DOHH2 (cell line): ENCODE results near the gene PLEKHG2.

Experiments
- H3F3A ChIP-seq: fragments of 200-600 bp; sonication (generic), shearing (Covaris generic); 2 replicates; pipeline ENCODE4 v1.6.0; 2016; ENCODE audit warnings: antibody characterized with exemption, mild to moderate bottlenecking; ENCODE audit not compliant: control insufficient read depth, insufficient read depth
- H3K27ac ChIP-seq: fragments of 200-600 bp; sonication (generic); 2 replicates; pipeline ENCODE4 v1.5.1; 2014; ENCODE audit warnings: low read depth, mild to moderate bottlenecking, low read length, moderate library complexity
- H3K27me3 ChIP-seq: fragments of 200-600 bp; sonication (generic); 2 replicates; pipeline ENCODE4 v1.6.1; 2014; ENCODE audit warnings: mild to moderate bottlenecking, low read length, mixed read lengths; ENCODE audit not compliant: control insufficient read depth
- H3K36me3 ChIP-seq: fragments of 200-600 bp; sonication (generic); 2 replicates; pipeline ENCODE4 v1.6.1; 2014; ENCODE audit warnings: mild to moderate bottlenecking, low read length, moderate library complexity, mixed read lengths; ENCODE audit not compliant: control insufficient read depth
- H3K4me1 ChIP-seq: fragments of 200-600 bp; sonication (generic); 2 replicates; pipeline ENCODE4 v1.6.1; 2014; ENCODE audit warnings: mild to moderate bottlenecking, low read length, mixed read lengths; ENCODE audit not compliant: control insufficient read depth
- H3K4me2 ChIP-seq: fragments of 200-600 bp; sonication (generic); 2 replicates; pipeline ENCODE4 v1.6.0; 2014; ENCODE audit warnings: mild to moderate bottlenecking, low read length, moderate library complexity
- H3K4me3 ChIP-seq: fragments of 200-600 bp; sonication (generic); 2 replicates; pipeline ENCODE4 v1.5.1; 2014; ENCODE audit warnings: mild to moderate bottlenecking, low read length, mixed read lengths
- H3K79me2 ChIP-seq: fragments of 200-600 bp; sonication (generic); 2 replicates; pipeline ENCODE4 v1.6.1; 2014; ENCODE audit warnings: mild to moderate bottlenecking, low read length, mixed read lengths; ENCODE audit not compliant: control insufficient read depth
- H3K9me2 ChIP-seq: fragments of 200-600 bp; sonication (generic); replicated peaks from 2 replicates; pipeline ENCODE4 v1.6.1; 2014; ENCODE audit warnings: mild to moderate bottlenecking, low read length, mixed read lengths; ENCODE audit not compliant: control insufficient read depth
- H3K9me3 ChIP-seq: fragments of 200-600 bp; sonication (generic); 2 replicates; pipeline ENCODE4 v1.6.1; 2014; ENCODE audit warnings: antibody characterized with exemption, low read length, mixed read lengths; ENCODE audit not compliant: control insufficient read depth, insufficient read depth
- H4K20me1 ChIP-seq: fragments of 200-600 bp; sonication (generic); 2 replicates; pipeline ENCODE4 v1.6.0; 2014; ENCODE audit warnings: low read depth, mild to moderate bottlenecking, antibody characterized with exemption, low read length, moderate library complexity; ENCODE audit not compliant: control insufficient read depth, insufficient read depth
- CTCF ChIP-seq: fragments of 200-600 bp; sonication (generic); IDR thresholded peaks from one replicate; pipeline ENCODE4 v1.5.1; 2014; ENCODE audit warnings: antibody characterized with exemption, mild to moderate bottlenecking, low read depth, low read length; ENCODE audit not compliant: poor library complexity, severe bottlenecking
- EZH2phosphoT487 ChIP-seq: fragments of 200-600 bp; sonication (generic); IDR thresholded peaks from 2 replicates; pipeline ENCODE4 v1.6.1; 2017; ENCODE audit warnings: borderline replicate concordance, mild to moderate bottlenecking, antibody characterized with exemption, low read length, moderate library complexity, mixed read lengths

PLEKHG2 gene

GRCh38 chr19:39411081-39411831 lies 1.2 kb upstream of the PLEKHG2 start:
- peak overlapping the region; percentile 97 for H3K4me2 ChIP-seq
- H3K9me3 ChIP-seq: no peaks in the 10 kb centered on the region
- TF ChIP-seq CTCF: no peak
- TF ChIP-seq EZH2phosphoT487: no peak
- peaks cover 57% of the 10 kb centered on the region for H3K79me2 ChIP-seq
- no peaks in the 10 kb centered on the region for H3K27me3 ChIP-seq
- peaks cover 38% of the 10 kb centered on the region for H3K36me3 ChIP-seq
- H3F3A ChIP-seq: peaks cover 32% of the 10 kb centered on the region
- H3K4me3 ChIP-seq: peak overlapping the region; percentile 99
- H4K20me1 ChIP-seq: peaks cover 11% of the 10 kb centered on the region
- H3K27ac ChIP-seq: peak overlapping the region; percentile 97
- H3K9me2 ChIP-seq: no peaks in the 10 kb centered on the region
- H3K4me1 ChIP-seq: peaks cover 43% of the 10 kb centered on the region

GRCh38 chr19:39411832-39412099 lies 703 bp upstream of the PLEKHG2 start:
- Histone ChIP-seq H3K9me2 (no peaks in the 10 kb centered on the region), H3K27me3 (no peaks in the 10 kb centered on the region), H3K9me3 (no peaks in the 10 kb centered on the region), H3K27ac (peak overlapping the region; percentile 97), H3K36me3 (peaks cover 37% of the 10 kb centered on the region), H3F3A (peaks cover 32% of the 10 kb centered on the region), H3K79me2 (peaks cover 55% of the 10 kb centered on the region), H3K4me2 (peak overlapping the region; percentile 97), H4K20me1 (peaks cover 11% of the 10 kb centered on the region), H3K4me1 (peaks cover 42% of the 10 kb centered on the region), H3K4me3 (peak overlapping the region; percentile 99)
- TF ChIP-seq CTCF (peak; percentile 96), EZH2phosphoT487 (no peak)

GRCh38 chr19:39412867-39413271 lies 400 bp downstream of the PLEKHG2 start:
- Histone ChIP-seq H3K27ac (peak overlapping the region; percentile 70), H3K4me3 (peak overlapping the region; percentile 88), H3K9me2 (no peaks in the 10 kb centered on the region), H3K27me3 (no peaks in the 10 kb centered on the region), H3K9me3 (no peaks in the 10 kb centered on the region), H4K20me1 (peaks cover 11% of the 10 kb centered on the region), H3K4me1 (peaks cover 42% of the 10 kb centered on the region), H3K4me2 (peak overlapping the region; percentile 83), H3K79me2 (peaks cover 44% of the 10 kb centered on the region), H3F3A (peaks cover 29% of the 10 kb centered on the region), H3K36me3 (peaks cover 26% of the 10 kb centered on the region)
- TF ChIP-seq EZH2phosphoT487 (no peak), CTCF (peak; percentile 24)
